DMS153 (cell line): ENCODE results near the gene SLC23A1.
"Not testable (repeated sequence)": the region's sequence is repeated elsewhere in the genome, so short reads cannot be mapped to it uniquely, and the experiment has no call there.

Experiments
- DNase-seq: peaks from one replicate; lab custom pipeline; 2025; lab: John Stamatoyannopoulos, UW

The SLC23A1 gene

DNA sequence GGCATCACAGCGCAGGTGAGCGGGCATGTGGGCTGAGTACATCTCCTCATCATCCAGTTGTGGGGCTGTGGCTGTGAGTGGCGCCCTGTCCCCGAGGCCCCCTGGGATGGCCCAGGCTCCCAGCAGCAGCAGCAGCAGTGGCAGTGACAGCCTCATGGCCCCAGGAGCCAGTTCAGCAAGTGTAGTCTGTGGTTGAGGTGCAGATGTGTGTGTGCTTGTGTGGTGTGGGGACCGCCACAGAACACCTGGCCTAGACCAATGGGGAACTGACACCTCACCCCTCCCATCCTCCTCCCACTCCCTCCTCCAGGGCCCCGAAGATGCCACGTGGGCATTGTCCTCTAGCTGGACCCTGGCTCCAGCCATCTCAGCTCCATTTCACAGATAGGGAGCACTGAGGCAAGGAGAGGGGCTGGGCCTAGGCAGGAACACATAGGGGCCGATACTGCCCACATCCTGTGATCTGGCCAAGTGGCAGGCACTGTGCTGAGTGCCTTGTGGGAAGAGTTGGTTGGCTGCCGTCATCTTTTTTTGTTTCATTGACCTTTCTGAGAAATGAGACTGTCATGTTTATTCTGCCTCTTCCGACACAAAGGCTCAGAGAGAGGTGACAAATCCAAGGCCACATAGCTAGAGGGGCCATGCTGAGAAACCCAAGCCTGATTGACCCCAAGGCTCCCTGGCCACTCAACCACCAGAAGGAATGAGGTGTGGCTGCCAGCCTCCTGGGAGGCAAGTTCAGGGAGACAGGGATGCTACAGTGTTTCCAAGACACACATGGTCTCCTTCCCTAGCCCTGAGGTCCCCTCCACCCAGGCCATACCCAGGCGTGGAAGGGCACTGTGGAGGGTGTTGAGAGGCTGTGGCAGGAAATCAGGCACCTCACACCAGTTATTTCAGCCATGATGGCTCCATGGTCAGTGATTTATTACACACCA, 6.9 kb upstream of the SLC23A1 start, which contains the start of gene MZB1:
Gene MZB1, minus strand, starts transcription at position 213 of the 938 bp plus-strand sequence. Its CDS starts 57 bp downstream, at position 156.
- no peak for DNase-seq

GRCh38 chr5:139388198-139388821, 5.2 kb upstream of the SLC23A1 start:
- DNase-seq = peak; percentile 53

- no peak for DNase-seq
Observed at GRCh38 chr5:139387611-139388197, 4.6 kb upstream of the SLC23A1 start.

DNA sequence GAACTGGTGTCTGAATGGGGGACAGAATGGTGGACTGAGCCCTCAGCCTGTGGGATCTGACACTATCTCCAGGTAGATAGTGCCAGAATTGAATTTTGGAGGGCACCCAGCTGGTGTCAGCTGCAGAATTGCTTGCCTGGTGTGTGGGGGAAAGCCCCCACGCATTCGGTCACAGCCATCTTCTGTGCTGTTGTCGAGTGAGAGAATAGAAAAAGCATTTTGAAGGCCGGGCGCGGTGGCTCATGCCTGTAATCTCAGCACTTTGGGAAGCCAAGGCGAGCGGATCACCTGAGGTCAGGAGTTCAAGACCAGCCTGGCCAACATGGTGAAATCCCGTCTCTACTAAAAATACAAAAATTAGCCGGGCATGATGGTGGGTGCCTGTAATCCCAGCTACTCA, 3.9 kb upstream of the SLC23A1 start:
- DNase-seq = not testable (repeated sequence)

- DNase-seq = no peak
Observed at GRCh38 chr5:139386050-139386438, 2.9 kb upstream of the SLC23A1 start.

- DNase-seq = no peak
Observed at GRCh38 chr5:139385061-139386049, 2.3 kb upstream of the SLC23A1 start.

GRCh38 chr5:139384591-139385051, 1.5 kb upstream of the SLC23A1 start:
- no peak for DNase-seq

GRCh38 chr5:139383993-139384590, 995 bp upstream of the SLC23A1 start:
- no peak for DNase-seq

DNA sequence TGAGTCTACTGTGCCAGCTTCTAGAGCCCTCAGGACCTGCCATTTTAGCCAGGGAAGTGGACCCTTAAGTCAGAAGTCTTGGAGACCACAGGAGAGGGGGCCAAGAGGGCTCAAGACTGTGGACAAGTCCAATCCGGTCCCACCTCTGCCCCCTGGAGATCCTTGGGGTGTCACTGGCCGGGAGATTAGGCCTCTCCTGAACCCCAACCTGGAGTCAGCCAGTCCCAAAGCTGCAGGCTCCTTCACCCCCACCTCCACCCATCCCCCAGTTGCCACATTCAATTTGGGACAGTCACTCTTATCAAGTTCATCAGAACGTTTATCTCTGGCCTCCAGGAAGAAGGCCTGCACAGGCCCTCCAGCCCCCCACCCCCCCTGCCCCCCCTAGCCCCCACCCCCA, 290 bp downstream of the SLC23A1 start:
- DNase-seq = no peak

GRCh38 chr5:139381837-139382761, 998 bp downstream of the SLC23A1 start:
- no peak for DNase-seq

DNA sequence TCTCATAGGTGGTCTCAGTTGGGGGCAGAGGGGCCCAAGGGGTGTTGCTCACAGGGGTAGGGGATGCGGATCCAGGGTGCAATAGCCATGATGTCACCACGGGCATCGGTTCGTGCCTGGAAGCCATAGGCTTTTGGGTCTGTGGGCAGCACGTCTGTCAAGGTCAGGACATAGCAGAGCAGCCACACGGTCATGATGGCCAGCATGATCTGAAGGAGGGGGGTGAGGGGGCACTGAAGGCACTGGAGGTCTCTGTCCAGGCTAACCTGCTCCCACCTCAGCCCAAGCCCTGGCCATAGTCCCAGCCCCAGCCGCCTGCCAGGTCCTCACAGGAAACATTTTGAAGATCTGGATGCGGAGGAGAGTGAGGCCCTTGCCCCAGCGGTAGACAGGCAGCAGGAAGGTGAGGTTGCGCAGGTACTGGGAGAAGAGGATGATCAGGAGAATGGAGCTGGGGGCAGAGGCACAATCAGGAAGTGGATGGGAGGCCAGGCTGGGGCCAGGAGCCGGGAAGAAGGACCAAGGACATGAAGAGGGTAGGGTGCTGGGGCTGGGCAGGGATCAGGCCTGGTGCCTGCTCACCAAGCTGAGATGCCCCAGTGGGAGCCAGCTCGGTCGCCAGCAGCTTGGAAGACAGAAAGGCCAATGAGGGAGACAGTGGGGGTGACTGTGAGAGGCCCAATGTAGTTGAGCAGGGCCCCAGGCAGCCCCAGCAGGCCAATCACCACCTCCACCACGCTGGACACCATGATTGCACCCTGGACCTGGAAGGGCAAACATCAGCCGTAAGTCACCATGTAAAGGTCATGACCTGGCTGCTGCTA, 3.3 kb downstream of the SLC23A1 start:
- no peak for DNase-seq

- DNase-seq = no peak
Observed at GRCh38 chr5:139378941-139379361, 4.1 kb downstream of the SLC23A1 start.

- DNase-seq = no peak
Observed at GRCh38 chr5:139378101-139378825, 4.8 kb downstream of the SLC23A1 start.

GRCh38 chr5:139377226-139377625, 5.9 kb downstream of the SLC23A1 start:
- DNase-seq = no peak

GRCh38 chr5:139376364-139376763, 6.7 kb downstream of the SLC23A1 start:
- no peak for DNase-seq

- no peak for DNase-seq
Observed at GRCh38 chr5:139374909-139375308, 8.2 kb downstream of the SLC23A1 start.

GRCh38 chr5:139371482-139372435, 11.3 kb downstream of the SLC23A1 start:
- no peak for DNase-seq
